ENCODE results near the gene NUP62.

NUP62 gene

GRCh38 chr19:49857061-49857837, 72.1 kb downstream of the NUP62 start:
- no peak for TF ChIP-seq CTCF (conservative IDR thresholded peaks at IDR 0.05; ENCODE audit: low read depth, low read length)
- Histone ChIP-seq H3K4me3 (IDR thresholded peaks at IDR 0.05; ENCODE audit: insufficient read depth, low read depth, low read length) (no peak overlapping the region), H3K4me1 (ENCODE audit: low read depth, poor library complexity, severe bottlenecking) (peaks cover 7% of the 10 kb centered on the region), H3K27me3 (ENCODE audit: insufficient read depth, low read depth) (no peaks in the 10 kb centered on the region), H3K9ac (no peak overlapping the region), H3K79me2 (ENCODE audit: insufficient read depth, low read depth) (peaks cover 23% of the 10 kb centered on the region), H3K4me2 (no peak overlapping the region), H3K27ac (no peak overlapping the region), H3K36me3 (ENCODE audit: insufficient read depth) (no peaks in the 10 kb centered on the region), H4K20me1 (ENCODE audit: insufficient read depth) (no peaks in the 10 kb centered on the region), H2AFZ (ENCODE audit: low read depth) (no peak overlapping the region)

All from KMS-11 (cell line).